Kidney epithelial cell (primary cell): ENCODE data around the gene CD22. TPM values are rescaled to one million over a fixed set of nuclear protein-coding genes. Genes with fewer than 3 reads are reported as not detected.

Experiments
- DNase-seq: peaks from one replicate; pipeline ENCODE4 v3.0.0-alpha.2; 2010; ENCODE audit warnings: low read depth
- H3K27me3 ChIP-seq: 2 replicates; pipeline ENCODE4 v1.6.0; 2011; ENCODE audit warnings: low read length; ENCODE audit not compliant: control insufficient read depth, insufficient read depth
- H3K36me3 ChIP-seq: 2 replicates; pipeline ENCODE4 v1.5.1; 2011; ENCODE audit warnings: low read length; ENCODE audit not compliant: control insufficient read depth, insufficient read depth
- H3K4me3 ChIP-seq: 2 replicates; pipeline ENCODE4 v1.5.1; 2011; ENCODE audit warnings: low read depth, mild to moderate bottlenecking, control low read depth, low read length
- total RNA-seq: library from RNA; depleted of rRNA; stranded (reverse); fragments of >200 nt; gene quantifications from 2 replicates; pipeline ENCODE4 v1.2.3, GENCODE V29; 2015
- TF ChIP-seq, protein P1 (sequence below): IDR thresholded peaks from 2 replicates; pipeline ENCODE4 v1.5.1; 2011; ENCODE audit warnings: mild to moderate bottlenecking, moderate library complexity, low read length, control low read depth, inconsistent platforms; ENCODE audit not compliant: insufficient read depth, poor library complexity, severe bottlenecking

Gene CD22
- total RNA-seq, 1 donor from 2014 or later, result 2.9 TPM

DNA sequence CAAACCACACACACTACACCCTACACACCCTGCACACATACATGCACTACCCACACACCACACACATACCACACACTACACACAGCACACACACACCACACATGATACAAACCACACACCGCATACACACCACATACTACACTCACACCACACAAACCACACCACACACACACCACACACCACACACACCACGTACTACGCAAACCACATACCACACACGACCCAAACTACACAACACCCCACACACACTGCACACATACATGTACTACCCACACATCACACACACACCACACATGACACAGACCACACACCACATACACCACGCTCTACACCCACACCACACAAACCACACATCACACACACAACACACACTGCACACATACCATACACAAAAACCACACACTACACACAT is 30.4 kb upstream of the CD22 start:
- TF ChIP-seq, protein P1, sequence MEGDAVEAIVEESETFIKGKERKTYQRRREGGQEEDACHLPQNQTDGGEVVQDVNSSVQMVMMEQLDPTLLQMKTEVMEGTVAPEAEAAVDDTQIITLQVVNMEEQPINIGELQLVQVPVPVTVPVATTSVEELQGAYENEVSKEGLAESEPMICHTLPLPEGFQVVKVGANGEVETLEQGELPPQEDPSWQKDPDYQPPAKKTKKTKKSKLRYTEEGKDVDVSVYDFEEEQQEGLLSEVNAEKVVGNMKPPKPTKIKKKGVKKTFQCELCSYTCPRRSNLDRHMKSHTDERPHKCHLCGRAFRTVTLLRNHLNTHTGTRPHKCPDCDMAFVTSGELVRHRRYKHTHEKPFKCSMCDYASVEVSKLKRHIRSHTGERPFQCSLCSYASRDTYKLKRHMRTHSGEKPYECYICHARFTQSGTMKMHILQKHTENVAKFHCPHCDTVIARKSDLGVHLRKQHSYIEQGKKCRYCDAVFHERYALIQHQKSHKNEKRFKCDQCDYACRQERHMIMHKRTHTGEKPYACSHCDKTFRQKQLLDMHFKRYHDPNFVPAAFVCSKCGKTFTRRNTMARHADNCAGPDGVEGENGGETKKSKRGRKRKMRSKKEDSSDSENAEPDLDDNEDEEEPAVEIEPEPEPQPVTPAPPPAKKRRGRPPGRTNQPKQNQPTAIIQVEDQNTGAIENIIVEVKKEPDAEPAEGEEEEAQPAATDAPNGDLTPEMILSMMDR, result no peak
- Histone ChIP-seq H3K27me3 (peaks cover 25% of the 10 kb centered on the region), H3K4me3 (no peak overlapping the region), H3K36me3 (no peaks in the 10 kb centered on the region)
- DNase-seq, result no peak

DNA sequence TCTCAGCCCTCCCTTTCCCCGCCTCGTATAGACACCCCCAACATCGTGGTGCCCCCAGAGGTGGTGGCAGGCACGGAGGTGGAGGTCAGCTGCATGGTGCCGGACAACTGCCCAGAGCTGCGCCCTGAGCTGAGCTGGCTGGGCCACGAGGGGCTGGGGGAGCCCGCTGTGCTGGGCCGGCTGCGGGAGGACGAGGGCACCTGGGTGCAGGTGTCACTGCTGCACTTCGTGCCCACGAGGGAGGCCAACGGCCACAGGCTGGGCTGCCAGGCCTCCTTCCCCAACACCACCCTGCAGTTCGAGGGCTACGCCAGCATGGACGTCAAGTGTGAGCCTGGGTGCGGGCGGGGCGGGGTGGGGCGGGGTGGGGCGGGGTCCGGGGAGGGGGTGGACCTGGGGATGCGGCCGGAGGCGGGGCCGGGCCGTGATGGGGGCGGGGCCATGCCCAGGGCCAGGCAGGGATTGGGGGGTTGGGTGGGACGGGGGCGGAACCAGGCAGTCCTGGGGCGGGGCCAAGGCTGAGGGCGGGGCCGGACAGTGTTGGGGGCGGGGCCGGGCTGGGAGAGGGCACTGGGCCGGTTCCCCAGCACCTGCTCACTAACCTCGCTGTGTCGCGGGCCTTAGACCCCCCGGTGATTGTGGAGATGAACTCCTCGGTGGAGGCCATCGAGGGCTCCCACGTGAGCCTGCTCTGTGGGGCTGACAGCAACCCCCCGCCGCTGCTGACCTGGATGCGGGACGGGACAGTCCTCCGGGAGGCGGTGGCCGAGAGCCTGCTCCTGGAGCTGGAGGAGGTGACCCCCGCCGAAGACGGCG is 29.3 kb upstream of the CD22 start:
- Histone ChIP-seq H3K4me3 (no peak overlapping the region), H3K27me3 (peaks cover 17% of the 10 kb centered on the region), H3K36me3 (no peaks in the 10 kb centered on the region)
- DNase-seq, result no peak
- TF ChIP-seq, protein P1, result no peak

DNA sequence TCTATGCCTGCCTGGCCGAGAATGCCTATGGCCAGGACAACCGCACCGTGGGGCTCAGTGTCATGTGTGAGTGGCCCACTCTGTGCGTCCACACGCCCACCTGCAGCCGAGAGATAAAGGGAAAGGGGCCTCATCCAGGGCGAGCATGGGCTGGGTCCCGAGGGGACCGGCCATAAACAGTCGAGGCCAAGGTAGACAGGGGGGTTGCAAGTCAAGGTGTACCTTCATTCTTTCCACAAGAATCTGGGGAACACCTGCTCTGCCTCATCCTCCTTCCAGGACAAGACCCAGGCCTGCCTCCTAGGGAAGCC is 28.7 kb upstream of the CD22 start:
- peaks cover 17% of the 10 kb centered on the region for H3K27me3 ChIP-seq
- no peak for DNase-seq
- TF ChIP-seq, protein P1, result no peak
- H3K36me3 ChIP-seq, result no peaks in the 10 kb centered on the region
- H3K4me3 ChIP-seq, result no peak overlapping the region

DNA sequence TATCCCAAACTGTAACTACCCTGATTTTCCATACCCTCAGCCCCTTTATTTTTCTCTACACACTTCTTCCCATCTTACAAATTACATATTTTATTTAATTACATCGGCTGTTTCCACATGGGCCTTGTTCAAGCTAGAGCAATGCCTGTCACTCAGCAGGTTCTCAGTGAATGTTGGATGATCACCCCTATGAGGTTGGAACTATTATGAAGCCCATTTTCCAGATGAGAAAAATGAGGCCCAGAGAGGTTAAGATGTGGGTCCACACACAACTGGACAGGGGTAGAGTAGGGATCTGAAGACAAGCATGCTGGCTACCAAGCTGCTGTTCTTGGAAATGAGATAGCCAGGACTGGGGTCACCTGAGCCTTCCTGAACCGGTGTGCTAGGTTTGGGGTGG is 27.0 kb upstream of the CD22 start:
- no peak for DNase-seq
- no peaks in the 10 kb centered on the region for H3K36me3 ChIP-seq
- TF ChIP-seq, protein P1, result no peak
- peaks cover 9% of the 10 kb centered on the region for H3K27me3 ChIP-seq
- no peak overlapping the region for H3K4me3 ChIP-seq

DNA sequence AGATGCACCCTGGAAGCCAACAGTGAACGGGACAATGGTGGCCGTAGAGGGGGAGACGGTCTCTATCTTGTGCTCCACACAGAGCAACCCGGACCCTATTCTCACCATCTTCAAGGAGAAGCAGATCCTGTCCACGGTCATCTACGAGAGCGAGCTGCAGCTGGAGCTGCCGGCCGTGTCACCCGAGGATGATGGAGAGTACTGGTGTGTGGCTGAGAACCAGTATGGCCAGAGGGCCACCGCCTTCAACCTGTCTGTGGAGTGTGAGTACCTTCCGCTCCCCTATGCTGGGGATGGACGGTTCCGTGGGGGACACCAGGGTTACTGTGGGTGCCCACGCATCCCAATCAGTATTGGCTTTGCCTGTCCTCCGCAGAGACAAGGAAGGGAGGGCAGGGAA is 26.5 kb upstream of the CD22 start:
- Histone ChIP-seq H3K27me3 (peaks cover 7% of the 10 kb centered on the region), H3K4me3 (no peak overlapping the region), H3K36me3 (no peaks in the 10 kb centered on the region)
- no peak for DNase-seq
- TF ChIP-seq, protein P1, result no peak
